Stimulated activated CD4-positive, alpha-beta T cell treated with anti-CD3 and anti-CD28 coated beads, Interleukin-1b, Interleukin-23, amount 100 ng/mL, for 4 hours (primary cell): ENCODE data around the gene IFNG-AS1.

ENCODE experiments used
- DNase-seq, 2 donors: peaks; one replicate each; pipeline ENCODE4 v3.0.0-alpha.2; 2020; ENCODE audit warnings: low read depth in 2 of 2

IFNG-AS1 gene

DNA sequence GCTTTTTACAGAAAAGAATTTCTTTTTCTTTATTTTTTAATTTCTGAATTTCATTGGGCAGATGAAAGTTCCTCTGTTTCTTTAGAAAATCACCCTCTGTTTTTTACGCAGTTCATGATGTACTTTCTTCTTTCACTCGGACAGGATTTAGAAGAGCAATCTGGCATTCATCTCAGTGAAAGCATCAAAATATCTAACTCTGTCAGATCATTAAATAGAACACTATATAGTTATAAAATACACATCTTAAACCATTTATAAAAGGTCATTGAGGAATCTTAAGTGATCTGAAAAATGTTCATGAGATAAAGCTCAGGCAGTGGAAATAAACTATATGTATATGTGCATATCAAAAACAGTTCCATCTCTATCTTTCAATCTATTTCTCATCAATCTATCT lies 3.9 kb downstream of the IFNG-AS1 start:
- no peak for DNase-seq

GRCh38 chr12:67994046-67994445 lies 4.8 kb downstream of the IFNG-AS1 start:
- DNase-seq = no peak

GRCh38 chr12:67996347-67996746 lies 7.1 kb downstream of the IFNG-AS1 start:
- DNase-seq = no peak

- no peak for DNase-seq
These were observed 9.1 kb downstream of the IFNG-AS1 start for GRCh38 chr12:67998379-67998778.

DNA sequence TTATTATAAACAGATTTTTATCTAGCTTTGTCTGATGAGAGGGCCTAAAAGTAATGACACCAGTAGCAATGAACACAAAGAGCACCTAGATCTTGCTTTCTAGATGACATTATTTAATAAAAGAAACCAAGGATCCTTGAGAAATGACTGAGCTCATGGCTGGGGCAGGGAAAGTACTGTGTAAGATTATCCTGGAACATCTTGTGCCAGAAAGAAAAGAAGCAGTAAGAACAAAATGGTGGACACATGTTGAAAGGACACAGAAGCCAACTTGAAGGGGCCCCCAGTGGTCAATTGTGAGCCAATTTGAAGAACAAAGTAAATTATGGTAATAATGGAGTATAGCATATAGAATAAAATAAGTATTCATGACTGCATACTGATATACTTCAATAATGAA lies 10.0 kb downstream of the IFNG-AS1 start:
- DNase-seq = no peak

- no peak for DNase-seq
These were observed 12.5 kb downstream of the IFNG-AS1 start for GRCh38 chr12:68001486-68002466.

DNA sequence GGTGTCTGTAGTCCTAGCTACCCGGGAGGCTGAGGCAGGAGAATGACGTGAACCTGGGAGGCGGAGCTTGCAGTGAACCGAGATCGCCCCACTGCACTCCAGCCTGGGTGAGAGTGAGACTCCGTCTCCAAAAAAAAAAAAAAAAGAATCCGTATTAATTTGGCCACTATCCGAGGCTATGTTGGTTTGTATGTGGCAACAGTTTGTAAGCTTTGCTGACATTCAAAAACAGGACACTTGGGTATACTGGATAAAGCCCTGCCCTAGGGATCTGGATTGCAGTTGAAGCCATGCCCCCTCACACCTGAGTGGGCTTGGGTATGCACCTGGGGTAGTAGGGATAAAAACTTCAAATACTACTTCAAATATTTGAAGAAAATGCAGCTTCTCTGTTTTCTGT lies 14.5 kb downstream of the IFNG-AS1 start:
- no peak for DNase-seq

GRCh38 chr12:68007033-68007432 lies 17.8 kb downstream of the IFNG-AS1 start:
- no peak for DNase-seq

DNA sequence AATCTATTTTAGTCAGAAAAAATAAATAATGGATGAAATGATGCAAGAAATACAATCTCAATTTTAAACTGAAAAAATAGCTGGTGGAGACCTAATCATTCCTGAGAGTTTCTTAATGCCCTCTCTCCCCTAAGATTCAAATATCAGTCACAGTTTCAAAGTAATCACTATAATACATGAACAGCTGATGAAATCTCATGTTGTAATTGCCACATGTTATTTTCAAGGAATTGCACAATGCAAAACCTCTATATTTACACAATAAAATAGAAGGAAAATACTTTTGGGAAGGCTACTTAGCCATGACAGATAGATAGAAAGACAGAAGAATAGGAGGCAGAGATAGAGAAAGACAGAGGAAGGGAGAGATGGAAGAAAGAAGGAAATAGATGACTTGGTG lies 18.2 kb downstream of the IFNG-AS1 start:
- DNase-seq = no peak

DNA sequence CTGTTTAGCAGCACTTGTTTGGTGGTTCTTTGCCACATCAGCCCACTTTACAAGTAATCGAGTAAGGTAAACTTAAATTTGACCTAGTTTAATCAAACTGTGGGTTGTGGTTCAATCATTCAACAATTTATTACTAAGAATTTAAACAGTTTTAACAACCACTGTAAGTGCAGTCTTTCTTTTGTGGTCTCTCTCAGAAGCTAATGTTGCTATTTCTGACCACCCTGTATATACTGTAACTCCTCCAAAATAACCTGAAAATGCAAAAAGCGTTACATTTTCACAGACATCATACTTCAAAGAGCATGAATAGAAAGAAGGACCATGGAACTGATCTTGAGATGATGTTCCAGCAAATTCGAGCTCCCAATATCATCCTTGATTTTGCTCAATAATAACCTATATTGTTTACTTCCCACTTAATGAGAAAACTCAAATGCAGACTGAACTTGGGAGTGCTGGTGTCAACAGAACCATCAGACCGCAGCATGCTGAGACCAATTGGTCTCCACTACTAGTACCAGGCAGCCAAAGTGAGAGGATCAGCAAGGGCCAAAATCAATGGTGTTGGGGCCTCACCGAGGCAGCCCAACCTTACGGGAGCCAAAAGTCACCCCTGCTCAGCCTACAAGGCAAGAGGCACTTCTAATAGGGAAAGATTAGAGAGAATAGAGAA lies 22.1 kb downstream of the IFNG-AS1 start:
- DNase-seq = no peak

DNA sequence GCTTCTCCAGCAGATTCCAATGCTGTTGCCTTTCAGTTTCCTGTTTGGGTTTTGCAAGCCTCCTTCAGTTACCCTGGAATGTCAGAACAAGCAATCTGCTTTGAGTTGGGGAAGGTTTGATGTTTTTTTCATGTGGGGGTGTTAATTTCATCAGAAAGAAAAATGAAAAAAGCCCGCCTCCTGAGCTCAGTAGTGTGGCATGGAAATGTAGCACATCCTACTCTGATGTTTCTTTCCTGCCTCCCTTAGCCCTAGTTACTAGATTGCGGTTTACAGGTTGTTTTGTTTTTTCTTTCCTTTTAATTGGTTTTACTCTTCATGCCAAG lies 22.6 kb downstream of the IFNG-AS1 start:
- DNase-seq = no peak

DNA sequence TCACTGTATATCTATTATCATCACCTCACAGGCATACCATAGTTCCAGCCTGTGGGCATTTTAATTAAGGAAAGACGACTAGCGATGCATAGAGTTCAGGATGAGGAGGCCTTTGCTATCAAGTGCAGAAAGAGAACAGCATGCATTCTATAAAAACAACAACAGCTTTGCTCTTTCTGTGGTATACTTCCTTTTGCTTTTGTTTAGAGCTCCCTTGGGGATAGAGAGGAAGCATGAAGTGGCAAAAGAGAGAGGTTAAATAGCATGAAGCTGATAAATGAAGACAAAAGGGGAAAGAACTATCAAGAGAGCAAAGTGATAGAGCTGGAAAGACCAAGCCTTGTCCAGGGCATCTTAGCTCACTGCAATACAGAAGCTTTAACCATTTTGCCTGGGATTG lies 23.5 kb downstream of the IFNG-AS1 start:
- DNase-seq = no peak

GRCh38 chr12:68013181-68013580 lies 23.9 kb downstream of the IFNG-AS1 start:
- DNase-seq = no peak

GRCh38 chr12:68016136-68016535 lies 26.9 kb downstream of the IFNG-AS1 start:
- DNase-seq = no peak

- no peak for DNase-seq
These were observed 29.1 kb downstream of the IFNG-AS1 start for GRCh38 chr12:68018315-68018714.

GRCh38 chr12:68020049-68020448 lies 30.8 kb downstream of the IFNG-AS1 start:
- DNase-seq = no peak

DNA sequence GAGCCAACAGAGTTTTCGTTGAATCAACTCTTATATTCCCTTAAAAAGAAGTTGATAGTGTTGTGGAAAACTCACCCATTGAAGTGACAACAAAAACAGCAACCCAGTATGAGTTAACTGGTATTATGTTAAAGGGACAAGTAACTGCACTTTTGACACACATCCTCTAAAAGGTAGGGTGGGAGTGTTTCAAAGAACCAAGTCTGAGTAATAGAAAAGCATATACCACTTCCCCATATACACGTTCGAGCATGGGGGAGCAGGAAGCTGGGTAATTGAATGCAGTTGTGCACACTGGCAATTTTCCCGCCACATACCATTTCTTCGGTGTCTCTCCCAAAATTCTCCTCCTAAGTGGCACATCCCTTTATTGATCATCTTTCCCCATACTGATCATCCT lies 31.5 kb downstream of the IFNG-AS1 start:
- DNase-seq = no peak

GRCh38 chr12:68028647-68029046 lies 39.4 kb downstream of the IFNG-AS1 start:
- DNase-seq = no peak

- no peak for DNase-seq
These were observed 41.0 kb downstream of the IFNG-AS1 start for GRCh38 chr12:68030248-68030647.

GRCh38 chr12:68031174-68031573 lies 41.9 kb downstream of the IFNG-AS1 start:
- DNase-seq = no peak

DNA sequence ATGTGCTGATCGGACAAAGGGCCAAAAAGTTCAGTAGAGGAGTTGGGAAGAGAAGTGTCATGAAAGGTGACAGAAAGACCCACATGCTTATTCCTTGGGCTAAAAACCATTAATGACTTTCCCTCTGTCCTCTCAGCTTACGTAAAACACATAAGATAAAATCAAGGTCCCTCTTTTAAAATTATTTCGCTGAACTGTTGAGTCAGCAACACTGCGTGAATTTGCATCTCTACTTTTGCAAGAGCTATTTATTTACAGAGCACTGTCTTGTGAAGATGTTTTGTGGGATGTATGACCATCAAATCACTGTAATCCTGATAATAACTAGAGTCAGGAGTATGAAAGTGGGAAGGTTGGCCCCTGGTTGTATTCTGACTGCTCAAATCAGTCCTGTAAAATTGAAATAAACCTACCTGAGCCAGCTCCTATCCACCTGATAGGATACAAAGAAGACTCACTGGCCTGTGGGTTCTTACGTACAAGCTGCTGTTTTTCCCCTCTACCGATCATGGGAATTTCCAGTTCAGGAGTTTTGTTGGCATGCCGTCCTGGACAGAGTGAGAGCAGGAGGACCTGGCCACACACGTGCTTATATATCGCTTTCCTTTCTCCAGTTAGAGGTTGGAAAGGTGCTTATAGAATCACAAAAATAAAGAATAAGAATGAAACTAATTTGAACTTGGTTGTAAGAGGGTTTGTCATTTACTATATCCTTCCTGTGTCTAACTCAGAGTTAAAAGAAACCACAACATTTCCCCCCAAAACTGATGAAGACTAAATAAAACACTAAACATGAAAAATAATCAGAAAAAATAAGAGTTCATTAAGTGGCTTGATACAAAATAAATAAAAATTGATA lies 42.9 kb downstream of the IFNG-AS1 start:
- DNase-seq = no peak

DNA sequence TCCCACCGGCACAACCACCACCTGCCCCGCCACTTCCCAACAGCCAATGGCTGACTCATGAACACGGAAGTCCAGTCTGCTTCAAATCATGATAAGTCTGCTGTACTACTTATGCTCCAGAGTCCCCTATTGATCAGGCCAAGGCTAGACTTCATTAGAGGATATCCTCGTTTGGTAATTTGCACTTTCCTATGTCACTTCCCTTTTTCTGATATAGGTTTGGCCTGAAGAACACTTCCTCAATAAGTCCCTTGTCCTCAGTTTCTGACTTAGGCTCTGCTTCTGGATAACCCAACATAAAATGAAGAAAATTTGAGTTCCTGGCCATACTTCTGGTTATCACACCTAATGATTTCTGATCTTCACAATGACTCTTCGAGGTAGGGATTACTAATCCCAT lies 45.3 kb downstream of the IFNG-AS1 start:
- no peak for DNase-seq
